Measurements from ENCODE around the gene DLK1. TPM values are rescaled to one million over a fixed set of nuclear protein-coding genes. Genes with fewer than 3 reads are reported as not detected.

DLK1 gene
- total and polyA plus RNA-seq, 2 donors from 2014 or later, result 0.17 TPM; not detected in 1

- intact Hi-C loops (cut with DNase I), result no loop called here
- H3K9me3 ChIP-seq (ENCODE audit: control insufficient read depth in 2 of 3, insufficient read depth in 1 of 3, low read length in 3 of 3), result no peaks in the 10 kb centered on the region
- no peaks in the 10 kb centered on the region for H3K36me3 ChIP-seq (ENCODE audit: control insufficient read depth in 2 of 3, insufficient read depth in 3 of 3, low read length in 3 of 3)
- H3K4me1 ChIP-seq (ENCODE audit: control insufficient read depth in 2 of 3, insufficient read depth in 2 of 3, low read depth in 1 of 3, low read length in 3 of 3), result peaks cover 6 to 32% (median 17%) of the 10 kb centered on the region in 3 donors
- H3K27me3 ChIP-seq (ENCODE audit: control insufficient read depth, insufficient read depth, low read length), result no peaks in the 10 kb centered on the region
- FAIRE-seq (no peak), DNase-seq (peak in 1 of 5 donors; percentile 87)
- peak overlapping the region in 1 of 3 donors; percentile 46 for H3K9ac ChIP-seq (ENCODE audit: low read length in 3 of 3)
- H3K27ac ChIP-seq (ENCODE audit: low read depth in 2 of 2, low read length in 2 of 2), result peak overlapping the region; percentile 71 to 82
- no peak overlapping the region for H3K4me3 ChIP-seq (ENCODE audit: low read length in 3 of 3)
- TF ChIP-seq CTCF (IDR thresholded peaks at IDR 0.05; ENCODE audit: borderline replicate concordance, extremely low read depth, insufficient read depth), result no peak
Observed at GRCh38 chr14:100680439-100681051, 46.1 kb upstream of the DLK1 start.

GRCh38 chr14:100681111-100681510, 45.6 kb upstream of the DLK1 start:
- no peak overlapping the region for H3K9ac ChIP-seq (ENCODE audit: low read length in 3 of 3)
- TF ChIP-seq CTCF (IDR thresholded peaks at IDR 0.05; ENCODE audit: borderline replicate concordance, extremely low read depth, insufficient read depth), result no peak
- H3K36me3 ChIP-seq (ENCODE audit: control insufficient read depth in 2 of 3, insufficient read depth in 3 of 3, low read length in 3 of 3), result no peaks in the 10 kb centered on the region
- FAIRE-seq (no peak), DNase-seq (no peak)
- no peaks in the 10 kb centered on the region for H3K9me3 ChIP-seq (ENCODE audit: control insufficient read depth in 2 of 3, insufficient read depth in 1 of 3, low read length in 3 of 3)
- H3K27ac ChIP-seq (ENCODE audit: low read depth in 2 of 2, low read length in 2 of 2), result no peak overlapping the region
- peaks cover 6 to 32% (median 17%) of the 10 kb centered on the region in 3 donors for H3K4me1 ChIP-seq (ENCODE audit: control insufficient read depth in 2 of 3, insufficient read depth in 2 of 3, low read depth in 1 of 3, low read length in 3 of 3)
- H3K27me3 ChIP-seq (ENCODE audit: control insufficient read depth, insufficient read depth, low read length), result no peaks in the 10 kb centered on the region
- intact Hi-C loops (cut with DNase I), result no loop called here
- H3K4me3 ChIP-seq (ENCODE audit: low read length in 3 of 3), result no peak overlapping the region

- Histone ChIP-seq H3K27ac (ENCODE audit: low read depth in 2 of 2, low read length in 2 of 2) (no peak overlapping the region), H3K4me1 (ENCODE audit: control insufficient read depth in 2 of 3, insufficient read depth in 2 of 3, low read depth in 1 of 3, low read length in 3 of 3) (peaks cover 6 to 24% (median 11%) of the 10 kb centered on the region in 3 donors), H3K9ac (ENCODE audit: low read length in 3 of 3) (no peak overlapping the region), H3K27me3 (ENCODE audit: control insufficient read depth, insufficient read depth, low read length) (no peaks in the 10 kb centered on the region), H3K4me3 (ENCODE audit: low read length in 3 of 3) (no peak overlapping the region), H3K9me3 (ENCODE audit: control insufficient read depth in 2 of 3, insufficient read depth in 1 of 3, low read length in 3 of 3) (no peaks in the 10 kb centered on the region), H3K36me3 (ENCODE audit: control insufficient read depth in 2 of 3, insufficient read depth in 3 of 3, low read length in 3 of 3) (no peaks in the 10 kb centered on the region)
- TF ChIP-seq CTCF (IDR thresholded peaks at IDR 0.05; ENCODE audit: borderline replicate concordance, extremely low read depth, insufficient read depth), result no peak
- FAIRE-seq (no peak), DNase-seq (no peak)
- intact Hi-C loops (cut with DNase I), result no loop called here
Observed at GRCh38 chr14:100682749-100683148, 43.9 kb upstream of the DLK1 start.

GRCh38 chr14:100683578-100683977, 43.1 kb upstream of the DLK1 start:
- H3K27ac ChIP-seq (ENCODE audit: low read depth in 2 of 2, low read length in 2 of 2), result no peak overlapping the region
- no peaks in the 10 kb centered on the region for H3K36me3 ChIP-seq (ENCODE audit: control insufficient read depth in 2 of 3, insufficient read depth in 3 of 3, low read length in 3 of 3)
- FAIRE-seq (no peak), DNase-seq (no peak)
- no peak overlapping the region for H3K9ac ChIP-seq (ENCODE audit: low read length in 3 of 3)
- intact Hi-C loops (cut with DNase I), result no loop called here
- H3K27me3 ChIP-seq (ENCODE audit: control insufficient read depth, insufficient read depth, low read length), result no peaks in the 10 kb centered on the region
- H3K4me3 ChIP-seq (ENCODE audit: low read length in 3 of 3), result no peak overlapping the region
- H3K4me1 ChIP-seq (ENCODE audit: control insufficient read depth in 2 of 3, insufficient read depth in 2 of 3, low read depth in 1 of 3, low read length in 3 of 3), result peaks cover 5 to 21% (median 7%) of the 10 kb centered on the region in 3 donors
- H3K9me3 ChIP-seq (ENCODE audit: control insufficient read depth in 2 of 3, insufficient read depth in 1 of 3, low read length in 3 of 3), result no peaks in the 10 kb centered on the region
- TF ChIP-seq CTCF (IDR thresholded peaks at IDR 0.05; ENCODE audit: borderline replicate concordance, extremely low read depth, insufficient read depth), result no peak

Measured in kidney (tissue), 14 donors.